Posterior vena cava (tissue), 2 donors: ENCODE measurements around the gene ENAH. TPM values are rescaled to one million over a fixed set of nuclear protein-coding genes. Genes with fewer than 3 reads are reported as not detected.
"Not testable (repeated sequence)": the region's sequence is repeated elsewhere in the genome, so short reads cannot be mapped to it uniquely, and the experiment has no call there.

Experiments used
- DNase-seq: peaks from one replicate; pipeline ENCODE4 v3.0.0-alpha.2; 2020; ENCODE audit warnings: low spot score
- intact Hi-C, 2 donors: fragments of 100-400 bp; cut with DNase I; formaldehyde crosslinking; loops; one replicate each; pipeline versions ENCODE4 v1.14.1 to v1.14.2; 2022 to 2023
- total RNA-seq, 2 donors: library from RNA; stranded (reverse); fragmentation: NEBNext Ultra II Directional; extraction: Animal tissue kit (Norgen Biotek cat#: 25700); gene quantifications; one replicate each; pipeline ENCODE4 v1.2.1, GENCODE V29; 2021
- donor health status: DM: yes; HTN: yes; CAD: no.
- donor health status: DM: yes; HTN: yes; CAD: no.

The ENAH gene
- total RNA-seq, 2 donors from 2014 or later: 165 to 244 TPM

DNA sequence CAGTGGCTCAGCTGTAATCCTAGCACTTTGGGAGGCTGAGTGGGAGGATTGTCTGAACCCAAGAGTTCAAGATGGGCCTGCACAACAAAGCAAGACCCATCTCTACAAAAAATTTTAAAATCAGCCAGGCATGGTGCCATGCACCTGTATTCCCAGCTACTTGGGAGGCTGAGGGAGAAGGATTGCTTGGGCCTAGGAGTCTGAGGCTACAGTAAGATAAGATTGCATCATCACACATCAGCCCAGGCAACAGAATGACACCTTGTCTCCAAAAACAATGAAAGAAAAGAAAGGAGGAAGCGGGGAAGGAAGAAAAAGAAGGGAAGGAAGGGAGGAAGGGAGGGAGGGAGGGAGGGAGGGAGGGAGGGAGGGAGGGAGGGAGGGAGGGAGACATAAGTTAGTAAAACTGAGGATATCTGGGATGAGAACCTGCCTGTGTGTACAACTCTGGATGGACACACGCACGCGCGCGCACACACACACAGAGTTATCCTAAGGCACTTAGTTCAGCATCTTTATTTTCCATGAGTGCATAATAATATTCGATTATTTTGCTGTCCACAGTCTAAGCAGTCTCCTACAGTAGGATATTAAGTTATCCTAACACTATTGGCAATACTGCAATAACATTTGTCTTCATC, 132.2 kb downstream of the ENAH start:
- DNase-seq: no peak
- intact Hi-C loops: no loop called here

DNA sequence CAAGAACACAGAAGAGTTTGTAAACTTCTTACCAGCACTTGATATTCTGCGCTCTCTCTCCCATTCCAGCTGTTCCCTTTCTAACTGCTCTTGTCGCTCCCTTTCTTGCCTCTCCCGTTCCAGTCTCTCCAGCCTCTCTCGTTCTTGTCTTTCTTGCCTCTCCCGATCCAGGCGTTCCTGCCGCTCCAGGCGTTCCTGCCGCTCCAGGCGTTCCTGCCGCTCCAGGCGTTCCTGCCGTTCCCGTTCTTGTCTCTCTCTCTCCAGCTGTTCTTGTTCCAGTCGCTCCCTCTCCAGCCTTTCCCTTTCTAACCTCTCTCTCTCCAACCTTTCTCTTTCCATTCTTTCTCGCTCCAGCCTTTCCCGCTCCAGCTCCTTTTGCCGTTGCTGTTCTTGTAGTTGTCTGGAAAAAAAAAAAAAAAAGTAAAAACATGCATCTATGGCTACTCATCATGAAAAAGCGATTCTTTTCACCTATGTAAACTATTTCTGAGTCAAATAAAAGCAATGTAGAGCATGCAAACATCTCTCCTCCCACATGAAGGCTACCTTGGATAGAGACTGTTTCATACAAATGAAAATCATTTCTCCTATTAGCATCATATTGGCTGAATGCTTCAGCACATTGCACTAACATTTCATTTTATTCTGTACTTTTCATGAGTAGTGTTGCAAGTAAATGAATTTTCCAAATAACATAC, 133.6 kb downstream of the ENAH start:
- intact Hi-C loops: loop anchor here in 1 of 2 donors (10.0 kb wide), 1 partner anchor 125 kb away; no protein-coding TSS in a partner anchor
- no peak for DNase-seq

DNA sequence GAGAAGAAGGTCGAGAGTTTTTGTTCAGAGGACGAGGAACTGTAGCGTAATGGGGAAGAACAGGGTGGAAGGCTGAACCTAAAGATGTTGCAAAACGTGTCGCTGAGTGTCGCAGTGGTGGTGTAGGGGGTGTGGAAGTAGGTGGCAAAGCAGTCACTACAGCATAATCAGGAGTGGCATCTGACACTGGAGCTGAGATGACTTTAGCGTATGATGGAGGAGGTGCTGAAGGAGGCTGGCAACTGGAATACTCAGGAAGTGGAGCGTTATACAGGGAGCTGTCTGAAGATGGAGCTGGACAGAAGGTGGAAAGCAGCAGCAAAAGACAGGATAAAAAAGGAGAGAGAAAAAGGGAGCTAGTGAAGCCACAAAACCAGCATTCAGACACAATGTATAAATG, 135.2 kb downstream of the ENAH start:
- intact Hi-C loops: loop anchor here in 1 of 2 donors (10.0 kb wide), 1 partner anchor 127 kb away; no protein-coding TSS in a partner anchor
- DNase-seq: no peak

DNA sequence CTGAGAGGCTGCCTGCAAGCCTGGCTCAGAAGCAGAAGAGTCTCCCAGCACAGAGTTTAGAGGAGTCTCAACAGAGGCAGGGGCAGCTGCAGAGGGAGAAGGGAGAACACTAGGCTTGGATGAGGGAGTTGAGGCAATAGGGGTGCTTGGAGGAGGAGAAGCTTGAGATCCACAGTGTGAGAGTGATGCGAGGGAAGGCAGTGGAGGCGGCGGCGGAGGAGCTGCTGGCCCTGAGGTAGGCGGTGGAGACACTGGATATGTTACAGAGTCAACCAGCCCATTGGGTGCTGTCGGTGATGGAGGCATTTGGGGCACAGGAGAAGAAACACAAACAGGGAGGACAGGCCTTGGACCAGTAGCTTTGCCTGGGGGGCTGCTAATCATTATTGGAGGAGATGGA, 135.7 kb downstream of the ENAH start:
- no peak for DNase-seq

DNA sequence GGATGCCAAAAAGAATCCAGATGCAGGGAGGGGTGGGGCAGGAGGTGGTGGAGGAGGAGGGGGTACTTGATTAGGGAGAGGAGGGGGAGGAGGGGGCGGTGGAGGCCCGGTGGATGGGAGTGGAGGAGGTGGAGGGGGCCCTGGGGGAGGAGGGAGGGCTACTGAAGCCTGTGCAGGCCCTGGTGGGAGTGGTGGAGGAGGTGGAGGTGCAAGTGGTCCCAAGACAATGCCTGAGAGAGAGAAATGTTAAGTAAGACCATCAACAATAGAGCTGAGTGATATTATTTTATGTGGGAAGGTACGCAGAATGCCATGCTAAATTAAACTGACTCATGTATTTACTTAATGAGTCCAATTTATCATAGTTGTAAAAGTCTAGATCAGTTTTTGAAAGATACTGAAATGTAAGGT, 138.2 kb downstream of the ENAH start:
- no peak for DNase-seq
- intact Hi-C loops: loop anchor here in 1 of 2 donors (10.0 kb wide), 1 partner anchor 130 kb away; no protein-coding TSS in a partner anchor

More for the DNA sequence above, 135.7 kb downstream of the ENAH start:
- intact Hi-C loops: loop anchor here in 1 of 2 donors (10.0 kb wide), 1 partner anchor 128 kb away; no protein-coding TSS in a partner anchor

DNA sequence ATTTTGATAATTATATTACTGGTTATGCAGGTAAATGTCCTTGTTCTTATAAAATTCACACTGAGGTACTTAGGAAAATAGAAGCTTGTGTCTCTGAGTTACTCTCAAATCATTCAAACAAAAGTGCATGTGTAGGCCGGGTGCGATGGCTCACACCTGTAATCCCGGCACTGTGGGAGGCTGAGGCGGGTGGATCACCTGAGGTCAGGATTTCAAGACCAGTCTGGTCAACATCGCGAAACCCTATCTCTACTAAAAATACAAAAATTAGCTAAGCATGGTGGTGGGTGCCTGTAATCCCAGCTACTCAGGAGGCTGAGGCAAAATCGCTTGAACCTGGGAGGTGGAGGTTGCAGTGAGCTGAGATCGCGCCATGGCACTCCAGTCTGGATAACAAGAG, 139.3 kb downstream of the ENAH start:
- DNase-seq: not testable (repeated sequence)

DNA sequence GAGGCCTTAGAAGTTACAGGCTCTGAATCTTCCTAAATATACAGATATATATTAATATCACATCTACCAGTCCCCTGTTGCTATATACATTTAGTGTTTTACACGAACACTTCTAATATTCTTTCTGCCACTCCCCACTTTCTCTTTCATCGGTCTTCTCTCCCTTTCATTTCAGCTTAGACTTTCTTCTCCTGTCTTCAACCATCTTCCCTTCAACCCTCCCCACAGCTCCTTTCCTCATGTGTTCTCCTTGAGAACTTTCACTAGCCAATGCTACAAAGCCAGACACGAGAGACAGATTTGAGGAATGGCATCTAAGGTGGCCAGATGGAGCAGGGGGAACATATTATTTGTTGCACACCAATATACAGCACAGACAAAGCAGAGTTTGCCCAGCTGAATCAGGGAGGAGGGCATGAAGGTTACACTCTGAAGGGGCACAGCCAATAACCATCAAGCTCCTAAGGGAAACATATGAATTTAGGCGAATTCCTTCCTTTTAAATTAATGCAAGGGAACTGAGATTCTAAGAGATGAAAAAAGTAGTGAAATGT, 141.0 kb downstream of the ENAH start:
- intact Hi-C loops: loop anchor here in 1 of 2 donors (10.0 kb wide), 1 partner anchor 133 kb away; no protein-coding TSS in a partner anchor
- DNase-seq: no peak

More for the DNA sequence above, 139.3 kb downstream of the ENAH start:
- intact Hi-C loops: loop anchor here in 1 of 2 donors (10.0 kb wide), 1 partner anchor 131 kb away; no protein-coding TSS in a partner anchor

DNA sequence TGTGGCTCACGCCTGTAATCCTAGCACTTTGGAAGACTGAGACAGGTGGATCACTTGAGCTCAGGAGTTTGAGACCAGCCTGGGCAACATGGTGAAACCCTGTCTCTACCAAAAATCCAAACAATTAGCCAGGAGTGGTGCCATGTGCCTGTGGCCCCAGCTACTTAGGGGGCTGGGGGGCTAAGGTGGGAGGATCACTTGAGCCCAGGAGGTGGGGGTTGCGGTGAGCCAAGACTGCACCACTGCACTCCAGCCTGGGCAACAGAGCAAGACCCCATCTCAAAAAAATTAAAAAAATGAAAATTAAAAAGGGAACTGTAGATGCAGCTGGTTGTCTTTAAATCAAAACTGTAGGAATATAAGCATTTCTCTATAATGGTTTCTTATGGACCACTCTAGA, 142.2 kb downstream of the ENAH start:
- intact Hi-C loops: loop anchor here in 1 of 2 donors (10.0 kb wide), 1 partner anchor 134 kb away; no protein-coding TSS in a partner anchor
- not testable (repeated sequence) for DNase-seq

DNA sequence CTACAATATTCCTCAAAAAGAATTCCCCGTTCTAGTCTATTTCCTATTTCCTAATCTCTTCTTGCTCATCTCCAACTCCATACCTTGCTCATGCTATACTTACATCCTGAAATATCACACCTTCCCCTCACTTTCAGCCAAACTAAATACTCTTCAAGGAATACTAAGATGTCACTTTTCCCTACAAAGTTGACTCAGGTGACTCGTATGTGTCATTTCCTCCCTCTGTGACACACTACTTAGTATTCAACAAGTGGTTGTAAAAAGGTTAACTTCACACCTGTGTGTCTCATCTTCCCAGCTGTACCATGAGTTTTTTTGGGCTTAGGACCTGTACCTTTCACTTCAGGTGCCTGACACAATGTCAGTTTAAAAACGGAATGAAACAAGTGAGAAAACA, 143.2 kb downstream of the ENAH start:
- DNase-seq: no peak
- intact Hi-C loops: loop anchor here in 1 of 2 donors (10.0 kb wide), 1 partner anchor 135 kb away; no protein-coding TSS in a partner anchor

DNA sequence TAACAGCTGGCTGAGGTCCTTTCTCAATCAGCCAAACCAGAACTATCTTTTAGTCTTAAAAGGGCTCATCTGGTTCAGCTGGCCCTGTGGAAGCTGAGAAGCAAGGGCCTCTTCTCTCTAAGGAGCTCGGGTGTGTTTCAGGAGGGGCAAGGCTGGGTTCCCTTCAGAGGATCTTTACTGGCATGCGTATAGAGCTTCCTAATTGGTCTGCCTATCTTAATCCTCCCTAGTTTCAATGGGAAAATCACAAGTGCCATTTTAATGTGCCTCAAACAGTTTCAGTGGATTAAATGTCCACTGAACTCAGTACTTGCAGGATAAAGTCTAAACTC, 143.6 kb downstream of the ENAH start:
- no peak for DNase-seq
- intact Hi-C loops: no loop called here

DNA sequence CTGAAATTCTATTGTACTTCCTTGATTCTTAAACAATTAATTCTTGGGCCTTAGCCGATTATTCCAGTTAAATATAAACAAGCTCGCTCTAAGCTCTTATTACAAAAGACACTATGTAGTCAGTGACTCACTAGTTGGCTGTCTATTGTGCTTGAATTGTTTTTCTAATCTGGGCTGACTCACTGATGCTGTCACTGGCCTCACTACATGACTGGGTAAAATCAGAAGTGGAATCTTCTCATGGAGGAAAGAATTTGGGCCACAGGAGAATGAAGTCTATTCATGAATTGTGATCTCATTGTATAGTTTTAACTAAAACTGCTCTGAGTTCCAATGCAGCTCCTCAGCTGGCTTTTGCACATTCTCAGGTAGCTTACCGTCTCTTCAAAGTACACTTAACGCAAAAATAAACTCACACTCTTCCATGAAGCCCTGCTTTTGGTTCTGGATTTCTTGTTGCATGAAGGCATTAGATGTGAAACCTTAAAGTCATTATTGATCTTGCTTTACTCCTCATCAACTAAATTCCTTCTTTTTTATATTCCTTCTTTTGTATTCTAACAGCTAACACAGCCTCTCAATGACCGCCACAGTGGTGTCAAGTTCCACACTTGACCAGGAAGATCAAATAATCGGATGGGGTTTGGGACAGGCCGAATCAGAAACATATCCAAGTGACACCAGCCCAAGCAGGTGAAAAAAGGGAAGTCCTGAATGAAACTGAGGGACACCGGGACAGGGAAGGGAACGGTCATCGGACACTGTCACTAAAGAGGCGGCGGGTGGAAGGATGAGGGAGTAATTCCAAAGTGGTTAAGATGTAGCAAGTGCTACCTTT, 144.2 kb downstream of the ENAH start:
- intact Hi-C loops: no loop called here
- no peak for DNase-seq

DNA sequence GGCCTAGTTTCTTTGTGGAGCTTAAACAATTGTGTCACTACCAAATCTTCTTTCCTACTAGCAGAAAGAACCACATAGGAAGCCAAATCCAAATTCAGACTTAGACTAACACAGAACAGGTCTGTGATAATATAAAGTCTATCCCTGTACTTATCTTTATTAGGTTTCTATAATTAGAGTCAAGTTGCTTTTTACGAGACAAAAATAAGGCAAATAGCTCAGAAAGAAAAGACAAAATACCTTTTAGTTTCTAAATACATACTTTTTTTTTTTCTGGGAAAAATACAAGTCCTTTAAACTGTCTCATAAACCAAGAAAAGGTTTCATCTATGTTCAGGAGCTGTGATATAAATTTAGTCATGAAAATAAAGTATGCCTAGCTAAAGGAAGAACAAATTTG, 146.2 kb downstream of the ENAH start:
- no peak for DNase-seq
- intact Hi-C loops: no loop called here

DNA sequence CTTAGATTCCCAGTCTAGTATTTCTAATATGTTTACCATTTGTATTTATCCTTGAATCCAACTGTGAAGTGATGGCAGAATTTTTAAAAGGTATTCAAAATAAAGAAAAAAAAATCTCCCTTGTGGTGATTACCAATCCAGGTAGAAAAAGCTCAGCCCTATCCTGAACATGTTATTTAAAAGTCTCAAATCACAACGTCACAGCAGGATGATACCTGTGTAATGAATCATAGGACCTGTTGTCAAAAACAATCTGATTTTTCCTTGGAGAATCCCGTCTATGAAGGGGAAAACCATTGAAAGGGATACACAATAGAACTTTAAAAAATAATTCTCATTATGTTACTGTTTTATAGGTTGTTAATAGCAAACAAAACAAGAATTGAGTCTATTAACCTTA, 148.1 kb downstream of the ENAH start:
- no peak for DNase-seq
- intact Hi-C loops: no loop called here

DNA sequence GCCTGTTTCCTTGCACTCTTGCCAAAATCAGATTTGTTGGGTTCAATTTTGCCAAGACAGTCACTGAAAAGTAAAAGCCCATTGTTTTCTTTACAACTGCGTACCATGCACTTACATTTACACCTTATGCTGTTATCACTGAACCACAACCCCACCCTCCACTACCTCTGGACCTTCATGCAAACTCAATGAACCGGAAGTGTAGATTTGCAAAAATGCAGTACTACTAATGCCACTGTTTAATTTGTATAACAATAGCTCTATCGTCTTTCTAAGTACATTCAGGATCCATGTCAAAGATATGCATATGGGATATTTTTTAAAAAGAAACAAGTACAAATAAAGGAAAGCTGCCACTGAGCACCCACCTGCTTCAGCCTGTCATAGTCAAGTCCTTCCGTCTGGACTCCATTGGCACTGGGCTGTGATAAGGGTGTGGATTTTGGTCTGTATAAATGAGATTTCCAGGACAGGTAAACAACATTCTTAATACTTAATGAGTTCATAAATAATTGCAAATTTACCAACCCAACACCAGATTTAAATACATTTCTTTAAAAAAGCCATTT, 152.2 kb downstream of the ENAH start:
- intact Hi-C loops: no loop called here
- no peak for DNase-seq

DNA sequence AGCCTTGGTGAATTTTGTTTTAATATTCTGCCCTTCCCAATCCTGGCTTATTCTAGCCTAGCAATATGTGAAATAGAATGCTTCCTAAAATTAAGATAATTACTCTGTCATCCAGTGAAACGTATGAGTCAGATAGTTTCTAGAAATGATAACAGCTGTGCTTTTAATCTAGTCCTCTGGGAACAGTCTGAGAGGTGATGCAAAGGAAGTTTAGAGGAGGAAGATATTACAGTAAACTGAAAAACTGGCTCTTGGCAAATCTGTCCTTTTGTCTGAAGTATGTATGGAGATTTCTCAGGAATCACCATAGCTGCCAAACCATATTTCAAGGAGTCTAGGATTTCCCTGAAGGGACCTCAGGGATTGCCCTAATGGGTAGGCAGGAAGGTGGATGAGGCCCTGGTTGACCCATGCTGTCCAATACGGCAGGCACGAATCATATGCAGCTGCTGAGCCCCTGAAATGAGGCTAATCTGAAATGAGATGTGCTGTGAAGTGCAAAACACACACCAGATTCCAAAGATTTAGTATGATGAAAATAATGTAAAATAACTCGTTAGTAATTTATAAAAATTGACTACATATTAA, 154.3 kb downstream of the ENAH start:
- intact Hi-C loops: no loop called here
- no peak for DNase-seq

DNA sequence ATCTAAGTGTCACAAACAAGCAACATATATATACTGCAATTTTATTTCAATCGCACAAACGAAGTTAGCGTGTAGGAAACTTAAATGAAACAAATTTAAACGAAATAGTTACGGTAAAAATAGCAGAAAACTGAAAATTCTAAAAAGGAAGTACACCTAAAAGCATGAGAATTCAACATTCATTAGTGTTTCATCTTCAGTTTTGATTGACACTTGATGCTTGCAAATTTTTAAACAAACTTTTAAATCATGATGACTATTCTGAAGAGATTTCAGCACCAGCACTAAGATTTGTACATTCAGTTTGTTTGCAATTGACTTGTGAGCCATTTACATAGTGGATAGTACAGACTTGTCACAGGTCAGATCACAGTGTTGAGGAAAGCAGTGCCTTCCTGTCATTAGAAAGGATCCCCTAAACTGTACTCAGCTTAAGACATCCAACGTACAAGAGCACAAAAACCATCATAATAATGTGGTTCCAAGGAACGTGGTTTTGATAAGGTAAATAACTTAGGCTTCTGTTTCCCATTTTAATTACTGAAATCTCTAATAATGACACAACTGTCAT, 158.0 kb downstream of the ENAH start:
- no peak for DNase-seq
- intact Hi-C loops: no loop called here

DNA sequence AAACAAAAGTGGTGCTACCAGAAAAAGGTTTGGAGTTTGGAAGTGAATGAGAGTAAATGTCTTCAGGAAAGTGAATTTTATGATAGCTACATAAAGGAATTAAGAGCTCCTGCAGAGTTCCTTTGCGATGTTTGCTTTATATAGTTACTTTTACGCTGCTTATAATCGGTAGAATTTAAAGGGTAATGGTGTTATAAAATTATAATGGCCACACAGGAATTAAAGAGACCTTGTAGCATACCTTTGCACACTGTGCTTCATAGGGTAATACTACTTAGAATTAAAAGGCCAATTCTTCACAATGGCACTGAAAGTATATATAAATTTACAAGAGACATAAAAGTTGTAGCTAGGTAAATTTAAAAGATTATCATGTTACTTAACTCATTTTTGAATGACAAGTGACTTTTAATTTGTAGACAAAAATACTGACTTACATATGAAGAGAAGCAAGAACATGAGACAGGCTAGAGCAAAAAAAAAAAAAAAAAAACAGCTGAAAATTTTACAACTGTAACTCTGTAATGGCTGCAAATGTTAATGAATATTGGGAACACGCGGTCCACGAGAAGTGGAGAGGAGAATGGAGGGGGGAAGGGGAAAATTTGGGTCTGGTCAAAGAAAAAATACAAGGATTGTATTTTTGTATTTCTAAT, 159.2 kb downstream of the ENAH start:
- intact Hi-C loops: no loop called here

DNA sequence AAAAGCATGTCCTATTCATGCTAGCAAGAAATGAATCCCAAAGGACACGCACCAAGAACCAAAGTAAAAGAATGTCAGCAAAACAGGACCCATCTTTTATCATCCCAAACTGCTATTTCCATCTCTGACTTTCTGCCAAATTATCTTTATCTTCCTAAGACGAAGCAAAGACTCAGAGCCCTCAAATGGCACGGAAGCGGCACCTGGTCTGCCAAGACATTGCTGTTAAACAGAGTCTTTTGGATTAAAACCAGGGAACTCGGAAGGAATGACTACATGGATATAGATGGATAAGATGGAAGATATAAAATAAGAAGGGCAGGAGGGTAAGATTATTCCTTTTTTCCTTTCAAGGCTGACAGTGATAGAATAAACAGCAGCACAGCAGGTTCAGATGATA, 164.2 kb downstream of the ENAH start:
- DNase-seq: no peak
- intact Hi-C loops: no loop called here

More for the DNA sequence above, 159.2 kb downstream of the ENAH start:
- DNase-seq: no peak
